ENCODE data around the gene ROR2.

DNA sequence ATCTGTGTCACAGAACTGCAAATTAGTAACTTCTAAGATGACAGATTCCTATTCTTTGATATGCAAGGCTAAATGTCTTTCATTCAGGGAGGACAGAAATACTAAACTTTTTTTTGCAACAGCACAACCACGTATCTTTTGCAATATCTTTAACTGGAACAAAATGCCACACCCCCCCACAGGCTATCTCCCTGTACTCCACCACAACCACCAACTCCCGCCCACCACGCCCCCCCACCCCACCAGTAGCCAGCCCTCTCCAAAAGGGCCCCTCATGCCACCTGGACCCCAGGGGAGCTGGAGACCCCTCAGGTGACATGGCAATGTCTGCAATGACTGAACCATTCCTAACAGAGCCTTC, 131.8 kb downstream of the ROR2 start:
- TF ChIP-seq, protein P1, sequence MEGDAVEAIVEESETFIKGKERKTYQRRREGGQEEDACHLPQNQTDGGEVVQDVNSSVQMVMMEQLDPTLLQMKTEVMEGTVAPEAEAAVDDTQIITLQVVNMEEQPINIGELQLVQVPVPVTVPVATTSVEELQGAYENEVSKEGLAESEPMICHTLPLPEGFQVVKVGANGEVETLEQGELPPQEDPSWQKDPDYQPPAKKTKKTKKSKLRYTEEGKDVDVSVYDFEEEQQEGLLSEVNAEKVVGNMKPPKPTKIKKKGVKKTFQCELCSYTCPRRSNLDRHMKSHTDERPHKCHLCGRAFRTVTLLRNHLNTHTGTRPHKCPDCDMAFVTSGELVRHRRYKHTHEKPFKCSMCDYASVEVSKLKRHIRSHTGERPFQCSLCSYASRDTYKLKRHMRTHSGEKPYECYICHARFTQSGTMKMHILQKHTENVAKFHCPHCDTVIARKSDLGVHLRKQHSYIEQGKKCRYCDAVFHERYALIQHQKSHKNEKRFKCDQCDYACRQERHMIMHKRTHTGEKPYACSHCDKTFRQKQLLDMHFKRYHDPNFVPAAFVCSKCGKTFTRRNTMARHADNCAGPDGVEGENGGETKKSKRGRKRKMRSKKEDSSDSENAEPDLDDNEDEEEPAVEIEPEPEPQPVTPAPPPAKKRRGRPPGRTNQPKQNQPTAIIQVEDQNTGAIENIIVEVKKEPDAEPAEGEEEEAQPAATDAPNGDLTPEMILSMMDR (IDR thresholded peaks at IDR 0.05) = no peak
- TF ChIP-seq ZFX (IDR thresholded peaks at IDR 0.05; ENCODE audit: borderline replicate concordance) = no peak

All from 22Rv1 (cell line).